Pulmonary artery endothelial cell (primary cell): ENCODE measurements around the gene CPNE5. TPM values are rescaled to one million over a fixed set of nuclear protein-coding genes. Genes with fewer than 3 reads are reported as not detected.
"Not testable (repeated sequence)": the region's sequence is repeated elsewhere in the genome, so short reads cannot be mapped to it uniquely, and the experiment has no call there.

ENCODE experiments used
- DNase-seq: peaks from one replicate; pipeline ENCODE4 v3.0.0-alpha.2; 2011; ENCODE audit warnings: low read depth, low spot score
- total RNA-seq: library from RNA; depleted of rRNA; stranded (reverse); fragments of >200 nt; gene quantifications from 2 replicates; pipeline ENCODE4 v1.2.3, GENCODE V29; 2014

The CPNE5 gene
- total RNA-seq, 1 donor from 2014 or later, result 7.5 TPM

GRCh38 chr6:36817176-36817817 lies 21.9 kb downstream of the CPNE5 start:
- no peak for DNase-seq

GRCh38 chr6:36815962-36816735 lies 23.1 kb downstream of the CPNE5 start:
- DNase-seq, result no peak

- DNase-seq, result no peak
Measured at GRCh38 chr6:36814249-36814648, 25.0 kb downstream of the CPNE5 start.

- DNase-seq, result no peak
Measured at GRCh38 chr6:36813526-36813925, 25.7 kb downstream of the CPNE5 start.

- not testable (repeated sequence) for DNase-seq
Measured at GRCh38 chr6:36813047-36813446, 26.2 kb downstream of the CPNE5 start.

- no peak for DNase-seq
Measured at GRCh38 chr6:36809941-36810803, 29.1 kb downstream of the CPNE5 start.

GRCh38 chr6:36809156-36809555 lies 30.1 kb downstream of the CPNE5 start:
- no peak for DNase-seq

GRCh38 chr6:36808634-36809033 lies 30.6 kb downstream of the CPNE5 start:
- DNase-seq, result no peak

GRCh38 chr6:36807750-36808149 lies 31.5 kb downstream of the CPNE5 start:
- DNase-seq, result no peak

GRCh38 chr6:36807143-36807542 lies 32.1 kb downstream of the CPNE5 start:
- DNase-seq, result no peak

GRCh38 chr6:36805917-36806316 lies 33.3 kb downstream of the CPNE5 start:
- DNase-seq, result no peak

- no peak for DNase-seq
Measured at GRCh38 chr6:36805096-36805797, 34.0 kb downstream of the CPNE5 start.

GRCh38 chr6:36804563-36804962 lies 34.7 kb downstream of the CPNE5 start:
- DNase-seq, result no peak

- DNase-seq, result no peak
Measured at GRCh38 chr6:36803908-36804307, 35.3 kb downstream of the CPNE5 start.

- no peak for DNase-seq
Measured at GRCh38 chr6:36803482-36803881, 35.8 kb downstream of the CPNE5 start.

GRCh38 chr6:36800223-36801076 lies 38.8 kb downstream of the CPNE5 start:
- no peak for DNase-seq

- DNase-seq, result no peak
Measured at GRCh38 chr6:36798852-36799251, 40.4 kb downstream of the CPNE5 start.

- no peak for DNase-seq
Measured at GRCh38 chr6:36797653-36798052, 41.6 kb downstream of the CPNE5 start.

- DNase-seq, result no peak
Measured at GRCh38 chr6:36797055-36797454, 42.2 kb downstream of the CPNE5 start.

- no peak for DNase-seq
Measured at GRCh38 chr6:36794713-36795065, 44.6 kb downstream of the CPNE5 start.
